GM20000 (cell line): ENCODE data around the gene C16orf74.

ENCODE experiments used
- DNase-seq: peaks from one replicate; pipeline ENCODE4 v3.0.0; 2012; ENCODE audit warnings: low spot score
- TF ChIP-seq, protein P1 (sequence below): IDR thresholded peaks from 2 replicates; pipeline ENCODE4 v1.5.1; 2012; ENCODE audit warnings: mild to moderate bottlenecking, control low read depth; ENCODE audit errors: extremely low read depth, missing control alignments

Gene C16orf74

DNA sequence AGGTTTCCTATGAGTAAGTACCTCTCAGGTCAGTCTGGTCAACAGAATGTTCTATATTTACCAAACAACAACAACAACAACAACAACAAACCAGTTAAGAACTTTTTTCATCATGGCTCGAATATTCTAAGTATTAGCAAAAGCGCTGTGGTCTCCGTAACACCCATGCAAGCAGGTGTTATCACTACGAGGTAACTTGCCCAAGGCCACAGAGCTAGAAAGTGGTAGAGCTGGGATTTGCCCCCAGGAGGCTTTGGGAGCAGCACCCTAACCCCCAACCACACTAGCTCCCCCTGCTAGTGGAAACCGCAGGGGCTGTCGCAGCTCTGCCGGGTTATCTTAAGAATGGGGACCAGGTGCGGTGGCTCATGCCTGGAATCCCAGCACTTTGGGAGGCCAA lies 23.9 kb upstream of the C16orf74 start:
- TF ChIP-seq, protein P1, sequence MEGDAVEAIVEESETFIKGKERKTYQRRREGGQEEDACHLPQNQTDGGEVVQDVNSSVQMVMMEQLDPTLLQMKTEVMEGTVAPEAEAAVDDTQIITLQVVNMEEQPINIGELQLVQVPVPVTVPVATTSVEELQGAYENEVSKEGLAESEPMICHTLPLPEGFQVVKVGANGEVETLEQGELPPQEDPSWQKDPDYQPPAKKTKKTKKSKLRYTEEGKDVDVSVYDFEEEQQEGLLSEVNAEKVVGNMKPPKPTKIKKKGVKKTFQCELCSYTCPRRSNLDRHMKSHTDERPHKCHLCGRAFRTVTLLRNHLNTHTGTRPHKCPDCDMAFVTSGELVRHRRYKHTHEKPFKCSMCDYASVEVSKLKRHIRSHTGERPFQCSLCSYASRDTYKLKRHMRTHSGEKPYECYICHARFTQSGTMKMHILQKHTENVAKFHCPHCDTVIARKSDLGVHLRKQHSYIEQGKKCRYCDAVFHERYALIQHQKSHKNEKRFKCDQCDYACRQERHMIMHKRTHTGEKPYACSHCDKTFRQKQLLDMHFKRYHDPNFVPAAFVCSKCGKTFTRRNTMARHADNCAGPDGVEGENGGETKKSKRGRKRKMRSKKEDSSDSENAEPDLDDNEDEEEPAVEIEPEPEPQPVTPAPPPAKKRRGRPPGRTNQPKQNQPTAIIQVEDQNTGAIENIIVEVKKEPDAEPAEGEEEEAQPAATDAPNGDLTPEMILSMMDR = no peak
- no peak for DNase-seq

DNA sequence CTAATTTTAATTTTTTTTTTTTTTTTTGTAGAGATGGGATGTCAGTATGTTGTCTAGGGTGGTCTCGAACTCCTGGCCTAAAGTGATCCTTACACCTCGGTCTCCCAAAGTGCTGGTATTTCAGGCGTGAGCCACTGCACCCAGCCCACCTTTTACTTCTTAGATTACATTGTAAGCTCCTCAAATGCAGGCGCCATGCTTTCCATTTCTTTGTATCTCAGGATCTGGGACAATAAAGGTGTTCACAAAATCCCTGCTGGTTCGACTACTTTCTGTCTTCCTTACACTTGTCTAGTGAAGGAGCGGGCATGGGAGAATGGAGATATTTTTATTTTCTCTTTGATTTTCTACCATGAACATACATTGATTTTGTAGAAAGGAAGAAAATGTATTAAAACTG lies 23.2 kb upstream of the C16orf74 start:
- TF ChIP-seq, protein P1 = no peak
- DNase-seq = no peak

DNA sequence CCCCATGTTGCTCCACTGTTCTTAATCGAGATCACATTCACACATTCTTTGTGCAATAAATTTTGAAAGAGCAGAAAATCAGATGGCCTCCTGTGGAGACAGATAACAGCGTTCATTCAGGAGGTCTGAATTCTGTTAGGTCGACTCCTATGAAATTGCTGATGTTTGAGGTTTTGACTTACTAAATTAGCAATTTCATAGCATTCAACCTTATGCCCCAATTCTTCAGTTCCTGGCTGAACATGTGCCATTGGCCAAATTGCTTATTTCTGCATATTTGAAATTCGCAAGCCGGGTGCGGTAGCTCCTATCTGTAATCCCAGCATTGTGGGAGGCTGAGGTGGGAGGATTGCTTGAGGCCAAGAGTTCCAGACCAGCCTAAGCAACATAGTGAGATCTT lies 22.1 kb upstream of the C16orf74 start:
- TF ChIP-seq, protein P1 = no peak
- DNase-seq = no peak

DNA sequence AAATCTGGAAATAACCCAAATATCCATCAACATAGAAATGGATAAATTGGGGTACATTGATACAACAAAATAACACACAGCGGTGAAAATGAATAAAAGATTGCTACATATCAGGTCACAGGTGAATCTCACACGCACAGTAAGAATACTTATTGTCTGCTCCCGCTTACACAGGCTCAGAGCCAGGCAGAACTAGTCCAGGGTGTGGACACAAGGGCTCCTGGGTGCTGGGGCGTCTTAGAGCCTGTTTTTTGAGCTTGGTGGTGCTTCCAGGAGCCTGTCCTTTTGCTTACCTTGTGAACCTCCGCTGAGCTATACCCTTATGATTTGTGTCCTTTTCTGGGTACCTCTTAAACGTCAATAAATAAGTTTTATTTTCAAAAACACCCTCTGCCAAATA lies 19.8 kb upstream of the C16orf74 start:
- TF ChIP-seq, protein P1 = no peak
- DNase-seq = no peak

DNA sequence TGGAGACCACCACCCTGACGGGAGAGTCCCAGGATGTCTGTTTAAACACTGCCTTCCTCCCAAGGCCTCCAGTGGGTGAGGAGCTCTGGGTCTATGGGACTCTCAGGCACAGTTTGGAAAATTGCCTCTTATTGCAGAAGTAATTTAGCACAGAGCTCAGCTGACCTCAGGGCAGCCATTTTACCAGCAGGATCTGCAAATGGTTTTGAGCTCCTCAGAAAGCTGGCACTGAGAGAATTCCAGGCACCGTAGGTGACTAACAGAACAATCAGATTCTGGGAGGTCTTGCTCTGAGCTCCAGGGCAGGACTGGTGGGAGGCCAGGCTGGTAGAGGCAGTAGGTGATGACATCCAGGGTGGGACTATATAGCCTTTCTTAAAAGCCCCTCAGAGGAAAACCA lies 17.3 kb upstream of the C16orf74 start:
- TF ChIP-seq, protein P1 = no peak
- DNase-seq = no peak

DNA sequence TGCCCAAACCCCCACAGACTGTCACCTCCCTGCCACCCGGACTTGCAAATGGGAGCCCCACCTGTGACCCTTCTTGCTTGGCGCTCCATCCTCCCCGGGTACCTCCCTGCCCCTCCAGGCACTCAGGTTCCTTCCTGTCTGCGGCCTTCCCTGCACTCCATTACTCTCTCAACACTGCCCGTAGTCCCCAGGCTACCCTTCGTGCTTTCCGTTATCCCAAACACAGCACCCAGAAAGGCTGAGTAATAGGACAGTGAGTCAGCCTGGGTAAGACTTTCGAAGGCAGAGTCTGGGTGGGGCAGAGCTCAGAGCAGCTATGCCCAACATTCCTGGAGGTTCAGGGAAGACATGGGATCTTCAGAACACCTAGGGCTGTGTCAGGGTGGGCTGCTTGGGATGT lies 16.6 kb upstream of the C16orf74 start:
- TF ChIP-seq, protein P1 = no peak
- DNase-seq = no peak

DNA sequence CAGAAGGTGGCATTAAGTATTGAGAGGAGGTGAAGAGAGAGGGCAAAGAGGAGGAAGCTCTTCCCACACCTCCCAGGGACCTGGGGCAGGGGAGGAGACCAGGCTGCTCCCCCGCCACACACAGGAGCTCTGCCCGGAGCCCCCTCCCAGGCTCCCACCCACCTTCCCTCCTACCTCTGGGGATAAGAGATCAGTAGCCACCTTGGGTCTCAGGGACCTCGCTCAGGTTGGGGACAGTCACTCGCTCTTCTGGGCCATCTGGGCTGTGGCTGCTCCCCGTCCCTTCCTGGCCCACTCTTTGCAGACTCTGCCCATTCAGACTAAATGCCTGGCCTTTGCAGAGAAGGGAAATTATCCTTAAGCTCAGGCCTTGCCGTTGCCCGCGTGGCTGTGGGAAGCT lies 14.9 kb upstream of the C16orf74 start:
- no peak for DNase-seq
- TF ChIP-seq, protein P1 = no peak

DNA sequence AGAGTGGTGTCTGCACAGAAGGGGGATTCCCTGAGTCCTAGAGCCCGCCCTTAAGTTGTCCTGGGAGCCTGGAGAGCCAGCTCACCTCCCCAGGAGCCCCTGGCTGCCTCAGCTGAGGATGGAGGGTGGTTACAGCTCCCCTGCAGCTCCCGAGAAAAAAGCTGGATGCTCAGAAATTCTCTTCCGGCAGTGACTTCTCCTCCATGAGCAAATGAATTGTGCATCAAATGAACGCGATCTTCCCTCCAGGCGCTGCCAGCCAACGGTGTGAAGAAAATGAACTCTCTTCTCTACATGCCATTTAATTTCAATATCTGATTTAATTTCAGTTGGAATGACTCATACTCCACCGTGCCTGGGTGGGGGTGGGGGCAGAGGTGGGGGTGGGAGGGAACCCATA lies 14.3 kb upstream of the C16orf74 start:
- DNase-seq = no peak
- TF ChIP-seq, protein P1 = no peak
